HepG2 (cell line): ENCODE measurements around the gene ZBP1. TPM values are rescaled to one million over a fixed set of nuclear protein-coding genes. Genes with fewer than 3 reads are reported as not detected.

Source experiments
- ARID5B ChIP-seq: IDR thresholded peaks from 2 replicates; pipeline ENCODE4 v1.4.0; 2020; ENCODE audit warnings: mild to moderate bottlenecking, missing genetic modification reagents
- PAXIP1 ChIP-seq: sonication (generic); formaldehyde crosslinking; conservative IDR thresholded peaks from 2 replicates; pipeline ENCODE4 v1.4.0; 2020; ENCODE audit warnings: mild to moderate bottlenecking, missing genetic modification reagents, moderate library complexity
- ZBTB38 ChIP-seq: sonication (generic); formaldehyde crosslinking; IDR thresholded peaks from 2 replicates; pipeline ENCODE4 v1.5.1; 2020; ENCODE audit warnings: mild to moderate bottlenecking, missing genetic modification reagents
- polyA plus RNA-seq, 8 experiments: library from polyadenylated mRNA; depleted of rRNA in 3 of 8; stranded (reverse) in 7 of 8; unstranded in 1 of 8; fragments of >200 nt; fragmentation: Illumina TruSeq in 4 of 8; extraction: Trizol in 4 of 8; gene quantifications; 2 replicates each; pipeline versions ENCODE4 v1.2.1 to v1.2.3, GENCODE V29; 2011 to 2016; ENCODE audit warnings: low read depth in 4 of 8, missing spikeins in 1 of 8, mixed read lengths in 1 of 8; ENCODE audit not compliant: insufficient read depth in 1 of 8
- total RNA-seq, 5 experiments: library from RNA; depleted of rRNA; stranded (reverse); fragments of >200 nt; fragmentation: Illumina TruSeq; extraction: Trizol; gene quantifications; 2 replicates each; pipeline ENCODE4 v1.2.3, GENCODE V29; 2016; ENCODE audit warnings: low read depth in 1 of 5

Gene ZBP1
- total and polyA plus RNA-seq, 2 of the 13 experiments (the other 11 are each of a cell fraction or from before 2014, with no cell fraction given): not detected

- TF ChIP-seq ARID5B (CRISPR knock-in tag) (peak; percentile 79), ZBTB38 (CRISPR knock-in tag) (peak; percentile 59; the same call in 1 of the 2 replicates), PAXIP1 (CRISPR knock-in tag) (peak; percentile 92)
Observed at GRCh38 chr20:57577679-57578475, 42.3 kb downstream of the ZBP1 start (continued).
